WERI-Rb-1 (cell line): ENCODE results near the gene SYCN.

ENCODE experiments used
- DNase-seq: peaks from one replicate; pipeline ENCODE4 v3.0.0-alpha.2; 2020
- H3K27ac ChIP-seq: fragments of 250-450 bp; sonication (Bioruptor Pico); 2 replicates; pipeline ENCODE4 v1.5.1; 2020; ENCODE audit warnings: mild to moderate bottlenecking, moderate library complexity
- H3K27me3 ChIP-seq: fragments of 250-450 bp; sonication (Bioruptor Pico); 2 replicates; pipeline ENCODE4 v1.5.1; 2021; ENCODE audit warnings: mild to moderate bottlenecking, low read depth, moderate library complexity; ENCODE audit not compliant: insufficient read depth, severe bottlenecking
- H3K36me3 ChIP-seq: fragments of 250-450 bp; sonication (Bioruptor Pico); 2 replicates; pipeline ENCODE4 v1.5.1; 2020; ENCODE audit warnings: mild to moderate bottlenecking, moderate library complexity
- H3K4me3 ChIP-seq: 2 replicates; pipeline ENCODE4 v1.5.1; 2011; ENCODE audit warnings: low read depth, mild to moderate bottlenecking, control low read depth, low read length
- H3K9me3 ChIP-seq: fragments of 250-450 bp; sonication (Bioruptor Pico); 2 replicates; pipeline ENCODE4 v1.5.1; 2021; ENCODE audit warnings: mild to moderate bottlenecking, moderate library complexity; ENCODE audit not compliant: severe bottlenecking
- CTCF ChIP-seq: IDR thresholded peaks from 2 replicates; pipeline ENCODE4 v1.5.1; 2011; ENCODE audit warnings: low read depth, mild to moderate bottlenecking, control low read depth, inconsistent platforms, low read length

Gene SYCN

GRCh38 chr19:39158646-39159260, 45.3 kb downstream of the SYCN start:
- no peaks in the 10 kb centered on the region for H3K27me3 ChIP-seq
- H3K36me3 ChIP-seq = peaks cover 12% of the 10 kb centered on the region
- no peak for DNase-seq
- TF ChIP-seq CTCF = no peak
- no peak overlapping the region for H3K4me3 ChIP-seq
- no peak overlapping the region for H3K27ac ChIP-seq
- no peaks in the 10 kb centered on the region for H3K9me3 ChIP-seq

- H3K27ac ChIP-seq = no peak overlapping the region
- H3K9me3 ChIP-seq = no peaks in the 10 kb centered on the region
- H3K36me3 ChIP-seq = peaks cover 12% of the 10 kb centered on the region
- H3K27me3 ChIP-seq = no peaks in the 10 kb centered on the region
- H3K4me3 ChIP-seq = no peak overlapping the region
- DNase-seq = no peak
- no peak for TF ChIP-seq CTCF
Observed at GRCh38 chr19:39157997-39158389, 46.1 kb downstream of the SYCN start.

GRCh38 chr19:39157275-39157996, 46.6 kb downstream of the SYCN start:
- Histone ChIP-seq H3K36me3 (peaks cover 12% of the 10 kb centered on the region), H3K27ac (no peak overlapping the region), H3K9me3 (no peaks in the 10 kb centered on the region), H3K4me3 (no peak overlapping the region), H3K27me3 (no peaks in the 10 kb centered on the region)
- no peak for TF ChIP-seq CTCF
- no peak for DNase-seq

- no peak for DNase-seq
- no peak overlapping the region for H3K27ac ChIP-seq
- no peaks in the 10 kb centered on the region for H3K27me3 ChIP-seq
- H3K9me3 ChIP-seq = no peaks in the 10 kb centered on the region
- peaks cover 12% of the 10 kb centered on the region for H3K36me3 ChIP-seq
- no peak overlapping the region for H3K4me3 ChIP-seq
- no peak for TF ChIP-seq CTCF
Observed at GRCh38 chr19:39156326-39157230, 47.5 kb downstream of the SYCN start.

- no peak for TF ChIP-seq CTCF
- Histone ChIP-seq H3K36me3 (peaks cover 12% of the 10 kb centered on the region), H3K27me3 (no peaks in the 10 kb centered on the region), H3K4me3 (no peak overlapping the region), H3K27ac (no peak overlapping the region), H3K9me3 (no peaks in the 10 kb centered on the region)
- no peak for DNase-seq
Observed at GRCh38 chr19:39155741-39156140, 48.3 kb downstream of the SYCN start.
